Skeletal muscle cell (primary cell): Measurements from ENCODE around the gene ITFG1.
"Not testable (repeated sequence)": the region's sequence is repeated elsewhere in the genome, so short reads cannot be mapped to it uniquely, and the experiment has no call there.

Source experiments
- DNase-seq: peaks from one replicate; pipeline ENCODE4 v3.0.0-alpha.2; 2010; ENCODE audit warnings: low read depth
- H3K4me3 ChIP-seq: 2 replicates; pipeline ENCODE4 v1.5.1; 2011; ENCODE audit warnings: low read depth, mild to moderate bottlenecking, control low read depth, low read length, moderate library complexity

The ITFG1 gene

GRCh38 chr16:47198180-47198575, 262.7 kb downstream of the ITFG1 start:
- no peak for DNase-seq
- no peak overlapping the region for H3K4me3 ChIP-seq

GRCh38 chr16:47197536-47198179, 263.2 kb downstream of the ITFG1 start:
- DNase-seq, result peak; percentile 73
- H3K4me3 ChIP-seq, result no peak overlapping the region

GRCh38 chr16:47196457-47196856, 264.4 kb downstream of the ITFG1 start:
- DNase-seq, result no peak
- no peak overlapping the region for H3K4me3 ChIP-seq

GRCh38 chr16:47182318-47182717, 278.5 kb downstream of the ITFG1 start:
- no peak for DNase-seq
- H3K4me3 ChIP-seq, result no peak overlapping the region

- not testable (repeated sequence) for DNase-seq
These were observed 279.8 kb downstream of the ITFG1 start for GRCh38 chr16:47181066-47181465.

GRCh38 chr16:47180073-47180472, 280.8 kb downstream of the ITFG1 start:
- no peak overlapping the region for H3K4me3 ChIP-seq
- no peak for DNase-seq

More at GRCh38 chr16:47181066-47181465, 279.8 kb downstream of the ITFG1 start:
- H3K4me3 ChIP-seq, result not testable (repeated sequence)

GRCh38 chr16:47175152-47175551, 285.7 kb downstream of the ITFG1 start:
- H3K4me3 ChIP-seq, result no peak overlapping the region
- DNase-seq, result no peak

- H3K4me3 ChIP-seq, result no peak overlapping the region
- no peak for DNase-seq
These were observed 298.0 kb downstream of the ITFG1 start for GRCh38 chr16:47162670-47163420.

- no peak overlapping the region for H3K4me3 ChIP-seq
- DNase-seq, result no peak
These were observed 299.4 kb downstream of the ITFG1 start for GRCh38 chr16:47161464-47161863.

- no peak overlapping the region for H3K4me3 ChIP-seq
- DNase-seq, result no peak
These were observed 300.4 kb downstream of the ITFG1 start for GRCh38 chr16:47160422-47160821.

GRCh38 chr16:47158992-47159391, 301.9 kb downstream of the ITFG1 start:
- no peak for DNase-seq
- H3K4me3 ChIP-seq, result no peak overlapping the region

- H3K4me3 ChIP-seq, result no peak overlapping the region
These were observed 304.1 kb downstream of the ITFG1 start for GRCh38 chr16:47156680-47157215.

GRCh38 chr16:47152501-47152900, 308.4 kb downstream of the ITFG1 start:
- not testable (repeated sequence) for H3K4me3 ChIP-seq

More at GRCh38 chr16:47156680-47157215, 304.1 kb downstream of the ITFG1 start:
- DNase-seq, result no peak

GRCh38 chr16:47150067-47150466, 310.8 kb downstream of the ITFG1 start:
- DNase-seq, result no peak
- no peak overlapping the region for H3K4me3 ChIP-seq

More at GRCh38 chr16:47152501-47152900, 308.4 kb downstream of the ITFG1 start:
- DNase-seq, result not testable (repeated sequence)

GRCh38 chr16:47144559-47144877, 316.3 kb downstream of the ITFG1 start:
- H3K4me3 ChIP-seq, result peak overlapping the region; percentile 88
- no peak for DNase-seq

GRCh38 chr16:47143677-47144558, 316.9 kb downstream of the ITFG1 start, which contains the start of gene NETO2:
Gene NETO2 (minus strand): TSS chr16:47143945. CDS start chr16:47143612, 333 bp downstream.
- no peak for DNase-seq
- peak within 1 kb of the TSS; percentile 88 for H3K4me3 ChIP-seq

GRCh38 chr16:47142821-47143676, 317.8 kb downstream of the ITFG1 start:
- DNase-seq, result no peak
- peak overlapping the region; percentile 88 for H3K4me3 ChIP-seq

- DNase-seq, result no peak
- H3K4me3 ChIP-seq, result peak overlapping the region; percentile 88
These were observed 318.4 kb downstream of the ITFG1 start for GRCh38 chr16:47142486-47142820.
